GM12878 (cell line): ENCODE results near the gene BIRC7.

Experiments
- ASH2L ChIP-seq: fragments of 300-600, 200-600 bp; sonication (generic); IDR thresholded peaks from 2 replicates; pipeline ENCODE4 v1.6.1; 2017; ENCODE audit warnings: low read depth, mild to moderate bottlenecking, borderline replicate concordance
- CBFB ChIP-seq: IDR thresholded peaks from 2 replicates; pipeline ENCODE4 v1.6.1; 2016; ENCODE audit warnings: antibody characterized with exemption, low read depth
- NRF1 ChIP-seq: conservative IDR thresholded peaks from 2 replicates; pipeline ENCODE4 v1.6.1; 2011; ENCODE audit warnings: mild to moderate bottlenecking, low read depth, low read length, improper control_type of control experiment
- SUPT20H ChIP-seq: IDR thresholded peaks from 2 replicates; pipeline ENCODE4 v1.6.1; 2011; ENCODE audit warnings: low read depth, mild to moderate bottlenecking, low read length, moderate library complexity, borderline replicate concordance; ENCODE audit not compliant: control insufficient read depth
- TAF1 ChIP-seq: IDR thresholded peaks from 2 replicates; pipeline ENCODE4 v1.6.1; 2011; ENCODE audit warnings: mild to moderate bottlenecking, low read depth, low read length, borderline replicate concordance
- TF ChIP-seq, protein P1 (sequence below), 3 experiments: IDR thresholded peaks in 2 of 3; conservative IDR thresholded peaks in 1 of 3; 2 replicates each; pipeline ENCODE4 v1.5.1; 2011; ENCODE audit warnings: low read depth in 3 of 3, low read length in 3 of 3, mild to moderate bottlenecking in 3 of 3, control low read depth in 2 of 3, moderate library complexity in 2 of 3, inconsistent platforms in 1 of 3, mixed read lengths in 1 of 3; ENCODE audit not compliant: control insufficient read depth in 2 of 3, insufficient read depth in 1 of 3; ENCODE audit errors: extremely low read depth in 1 of 3
- TF ChIP-seq, protein P2 (sequence below): fragments of 450-650 bp; IDR thresholded peaks from 2 replicates; pipeline ENCODE4 v1.6.1; 2014; ENCODE audit warnings: mild to moderate bottlenecking
- TF ChIP-seq, protein P3 (sequence below): IDR thresholded peaks from 2 replicates; pipeline ENCODE4 v1.6.1; 2011; ENCODE audit warnings: mild to moderate bottlenecking, low read depth, low read length, moderate library complexity; ENCODE audit not compliant: insufficient replicate concordance
- TF ChIP-seq, protein P4 (sequence below): fragments of 450-650 bp; IDR thresholded peaks from 2 replicates; pipeline ENCODE4 v1.6.1; 2017; ENCODE audit warnings: antibody characterized with exemption, mild to moderate bottlenecking, moderate library complexity

DNA sequence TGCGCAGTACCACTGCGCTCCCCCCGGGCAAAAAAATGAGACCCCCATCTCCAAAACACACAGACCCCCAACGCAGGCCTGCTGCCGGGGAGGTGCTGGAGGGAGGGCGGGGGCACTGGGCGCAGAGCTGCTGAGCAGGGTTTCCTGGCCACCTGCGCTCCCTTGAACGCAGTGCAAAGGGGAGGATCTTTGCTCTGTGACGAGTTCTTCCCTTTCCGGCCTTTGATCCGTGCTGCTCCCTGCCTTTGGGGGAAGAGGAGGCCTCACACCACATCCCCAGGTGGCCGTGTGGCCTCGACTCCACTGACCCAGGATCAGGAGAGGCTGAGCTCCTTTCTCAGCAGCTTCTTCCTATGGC, 48.4 kb downstream of the BIRC7 start:
- no peak for TF ChIP-seq CBFB
- no peak for TF ChIP-seq ASH2L
- TF ChIP-seq, protein P1, sequence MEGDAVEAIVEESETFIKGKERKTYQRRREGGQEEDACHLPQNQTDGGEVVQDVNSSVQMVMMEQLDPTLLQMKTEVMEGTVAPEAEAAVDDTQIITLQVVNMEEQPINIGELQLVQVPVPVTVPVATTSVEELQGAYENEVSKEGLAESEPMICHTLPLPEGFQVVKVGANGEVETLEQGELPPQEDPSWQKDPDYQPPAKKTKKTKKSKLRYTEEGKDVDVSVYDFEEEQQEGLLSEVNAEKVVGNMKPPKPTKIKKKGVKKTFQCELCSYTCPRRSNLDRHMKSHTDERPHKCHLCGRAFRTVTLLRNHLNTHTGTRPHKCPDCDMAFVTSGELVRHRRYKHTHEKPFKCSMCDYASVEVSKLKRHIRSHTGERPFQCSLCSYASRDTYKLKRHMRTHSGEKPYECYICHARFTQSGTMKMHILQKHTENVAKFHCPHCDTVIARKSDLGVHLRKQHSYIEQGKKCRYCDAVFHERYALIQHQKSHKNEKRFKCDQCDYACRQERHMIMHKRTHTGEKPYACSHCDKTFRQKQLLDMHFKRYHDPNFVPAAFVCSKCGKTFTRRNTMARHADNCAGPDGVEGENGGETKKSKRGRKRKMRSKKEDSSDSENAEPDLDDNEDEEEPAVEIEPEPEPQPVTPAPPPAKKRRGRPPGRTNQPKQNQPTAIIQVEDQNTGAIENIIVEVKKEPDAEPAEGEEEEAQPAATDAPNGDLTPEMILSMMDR (IDR thresholded peaks at IDR 0.05 in 2 of 3, conservative IDR thresholded peaks at IDR 0.05 in 1 of 3; ENCODE audit: control insufficient read depth in 2 of 3, extremely low read depth in 1 of 3, insufficient read depth in 1 of 3, low read depth in 3 of 3, low read length in 3 of 3): no peak
- TF ChIP-seq NRF1: no peak
- TF ChIP-seq, protein P2, sequence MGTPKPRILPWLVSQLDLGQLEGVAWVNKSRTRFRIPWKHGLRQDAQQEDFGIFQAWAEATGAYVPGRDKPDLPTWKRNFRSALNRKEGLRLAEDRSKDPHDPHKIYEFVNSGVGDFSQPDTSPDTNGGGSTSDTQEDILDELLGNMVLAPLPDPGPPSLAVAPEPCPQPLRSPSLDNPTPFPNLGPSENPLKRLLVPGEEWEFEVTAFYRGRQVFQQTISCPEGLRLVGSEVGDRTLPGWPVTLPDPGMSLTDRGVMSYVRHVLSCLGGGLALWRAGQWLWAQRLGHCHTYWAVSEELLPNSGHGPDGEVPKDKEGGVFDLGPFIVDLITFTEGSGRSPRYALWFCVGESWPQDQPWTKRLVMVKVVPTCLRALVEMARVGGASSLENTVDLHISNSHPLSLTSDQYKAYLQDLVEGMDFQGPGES: no peak
- TF ChIP-seq TAF1: no peak
- TF ChIP-seq, protein P3, sequence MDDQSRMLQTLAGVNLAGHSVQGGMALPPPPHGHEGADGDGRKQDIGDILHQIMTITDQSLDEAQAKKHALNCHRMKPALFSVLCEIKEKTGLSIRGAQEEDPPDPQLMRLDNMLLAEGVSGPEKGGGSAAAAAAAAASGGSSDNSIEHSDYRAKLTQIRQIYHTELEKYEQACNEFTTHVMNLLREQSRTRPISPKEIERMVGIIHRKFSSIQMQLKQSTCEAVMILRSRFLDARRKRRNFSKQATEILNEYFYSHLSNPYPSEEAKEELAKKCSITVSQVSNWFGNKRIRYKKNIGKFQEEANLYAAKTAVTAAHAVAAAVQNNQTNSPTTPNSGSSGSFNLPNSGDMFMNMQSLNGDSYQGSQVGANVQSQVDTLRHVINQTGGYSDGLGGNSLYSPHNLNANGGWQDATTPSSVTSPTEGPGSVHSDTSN: no peak
- TF ChIP-seq SUPT20H: no peak
- TF ChIP-seq, protein P4, sequence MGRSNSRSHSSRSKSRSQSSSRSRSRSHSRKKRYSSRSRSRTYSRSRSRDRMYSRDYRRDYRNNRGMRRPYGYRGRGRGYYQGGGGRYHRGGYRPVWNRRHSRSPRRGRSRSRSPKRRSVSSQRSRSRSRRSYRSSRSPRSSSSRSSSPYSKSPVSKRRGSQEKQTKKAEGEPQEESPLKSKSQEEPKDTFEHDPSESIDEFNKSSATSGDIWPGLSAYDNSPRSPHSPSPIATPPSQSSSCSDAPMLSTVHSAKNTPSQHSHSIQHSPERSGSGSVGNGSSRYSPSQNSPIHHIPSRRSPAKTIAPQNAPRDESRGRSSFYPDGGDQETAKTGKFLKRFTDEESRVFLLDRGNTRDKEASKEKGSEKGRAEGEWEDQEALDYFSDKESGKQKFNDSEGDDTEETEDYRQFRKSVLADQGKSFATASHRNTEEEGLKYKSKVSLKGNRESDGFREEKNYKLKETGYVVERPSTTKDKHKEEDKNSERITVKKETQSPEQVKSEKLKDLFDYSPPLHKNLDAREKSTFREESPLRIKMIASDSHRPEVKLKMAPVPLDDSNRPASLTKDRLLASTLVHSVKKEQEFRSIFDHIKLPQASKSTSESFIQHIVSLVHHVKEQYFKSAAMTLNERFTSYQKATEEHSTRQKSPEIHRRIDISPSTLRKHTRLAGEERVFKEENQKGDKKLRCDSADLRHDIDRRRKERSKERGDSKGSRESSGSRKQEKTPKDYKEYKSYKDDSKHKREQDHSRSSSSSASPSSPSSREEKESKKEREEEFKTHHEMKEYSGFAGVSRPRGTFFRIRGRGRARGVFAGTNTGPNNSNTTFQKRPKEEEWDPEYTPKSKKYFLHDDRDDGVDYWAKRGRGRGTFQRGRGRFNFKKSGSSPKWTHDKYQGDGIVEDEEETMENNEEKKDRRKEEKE: no peak
